ENCODE measurements around the gene STARD3NL. TPM values are rescaled to one million over a fixed set of nuclear protein-coding genes. Genes with fewer than 3 reads are reported as not detected.

The STARD3NL gene
- total and polyA plus RNA-seq, 2 of the 13 experiments (the other 11 are each of a cell fraction or from before 2014, with no cell fraction given) = 37.3 to 42.3 TPM

DNA sequence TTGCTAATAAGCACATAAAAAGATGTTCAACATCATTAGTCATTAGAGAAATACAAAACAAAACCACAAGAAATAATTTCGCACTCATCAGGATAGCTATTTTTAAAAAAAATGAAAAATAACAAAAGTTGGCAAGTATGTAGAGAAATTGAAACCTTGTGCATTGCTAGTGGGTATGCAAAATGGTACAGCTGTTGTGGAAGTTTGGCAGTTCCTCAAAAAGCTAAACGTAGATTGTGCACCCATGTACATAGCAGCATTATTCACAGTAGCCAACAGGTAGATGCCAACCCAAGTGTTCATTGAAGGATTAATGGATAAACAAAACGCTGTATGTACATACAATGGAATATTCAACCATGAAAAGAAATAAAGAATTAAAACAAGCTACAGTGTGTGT is 35.3 kb upstream of the STARD3NL start:
- BruUV-seq (replicated peaks) = no TSS peak
- in situ Hi-C loops (cut with HindIII; ENCODE audit: extremely low pct_ligation_motif_present, low pct_unique_long_range_greater_than_20kb) = no loop called here
- no peak for TF ChIP-seq TBL1XR1 (IDR thresholded peaks at IDR 0.05; ENCODE audit: borderline replicate concordance, low read length, partially characterized antibody)
- no peak for TF ChIP-seq MBD4 (IDR thresholded peaks at IDR 0.05; ENCODE audit: borderline replicate concordance, low read length)
- TF ChIP-seq PREB (CRISPR knock-in tag; IDR thresholded peaks at IDR 0.05) = no peak
- no peak for TF ChIP-seq ZNF598 (CRISPR knock-in tag; IDR thresholded peaks at IDR 0.05; ENCODE audit: borderline replicate concordance)
- no peak for TF ChIP-seq NFYB (CRISPR knock-in tag; IDR thresholded peaks at IDR 0.05)
- no peak for TF ChIP-seq PAX8 (CRISPR knock-in tag; IDR thresholded peaks at IDR 0.05; ENCODE audit: borderline replicate concordance)
- TF ChIP-seq HOXA3 (CRISPR knock-in tag; IDR thresholded peaks at IDR 0.05) = no peak

GRCh38 chr7:38147005-38147404 is 31.0 kb upstream of the STARD3NL start:
- H3K36me3 ChIP-seq (replicated peaks in 1 of 2; ENCODE audit: control insufficient read depth in 1 of 2, insufficient read depth in 2 of 2, low read length in 2 of 2) = no peaks in the 10 kb centered on the region
- no peak for TF ChIP-seq ZFP1 (CRISPR knock-in tag; IDR thresholded peaks at IDR 0.05)
- peak in 1 of 2 experiments; percentile 36; a peak in 1 of 4 replicates for TF ChIP-seq MAFK (conservative IDR thresholded peaks at IDR 0.05 in 1 of 2, IDR thresholded peaks at IDR 0.05 in 1 of 2; ENCODE audit: low read length in 2 of 2)
- no peak for FAIRE-seq
- no peaks in the 10 kb centered on the region for H3K27me3 ChIP-seq (ENCODE audit: control insufficient read depth in 1 of 2, insufficient read depth in 2 of 2, low read length in 2 of 2)
- ChIA-PET POLR2A (no interaction called here), CTCF (ENCODE audit: low intra/inter-chr PET ratio, low total read pairs) (no interaction called here)
- no peak overlapping the region for H2AFZ ChIP-seq (ENCODE audit: low read length)
- H3K4me3 ChIP-seq (replicated peaks in 1 of 3; ENCODE audit: insufficient read depth in 1 of 3, low read depth in 2 of 3, low read length in 3 of 3) = no peak overlapping the region
- H3K4me2 ChIP-seq (ENCODE audit: low read depth, low read length) = no peak overlapping the region
- no TSS peak for BruUV-seq (replicated peaks)
- no peaks in the 10 kb centered on the region for H4K20me1 ChIP-seq (ENCODE audit: insufficient read depth, low read length)
- no peaks in the 10 kb centered on the region for H3K4me1 ChIP-seq (ENCODE audit: insufficient read depth, low read length)
- in situ Hi-C loops (cut with HindIII; ENCODE audit: extremely low pct_ligation_motif_present, low pct_unique_long_range_greater_than_20kb) (no loop called here), intact Hi-C loops (cut with micrococcal nuclease; ENCODE audit: unreplicated experiment) (no loop called here)
- DNase-seq (ENCODE audit: low spot score) = peak; percentile 9
- H3K79me2 ChIP-seq (ENCODE audit: insufficient read depth, low read length) = no peaks in the 10 kb centered on the region
- no peaks in the 10 kb centered on the region for H3K9me3 ChIP-seq (ENCODE audit: low read length)
- H3K9ac ChIP-seq (ENCODE audit: insufficient read depth, low read depth, low read length) = no peak overlapping the region
- 0% methylated on average over 2 of the region's 2 CpGs for WGBS (ENCODE audit: low lambda C conversion rate)
- peak; percentile 25; the same call in 1 of the 3 replicates for ATAC-seq
- H3K27ac ChIP-seq (ENCODE audit: extremely low read length, insufficient read depth, low read length) = no peak overlapping the region

More for the DNA sequence above, 35.3 kb upstream of the STARD3NL start:
- intact Hi-C loops (cut with micrococcal nuclease; ENCODE audit: unreplicated experiment) = no loop called here
- Histone ChIP-seq H3K4me3 (replicated peaks in 1 of 3; ENCODE audit: insufficient read depth in 1 of 3, low read depth in 2 of 3, low read length in 3 of 3) (no peak overlapping the region), H2AFZ (ENCODE audit: low read length) (no peak overlapping the region), H3K4me2 (ENCODE audit: low read depth, low read length) (no peak overlapping the region), H3K4me1 (ENCODE audit: insufficient read depth, low read length) (no peaks in the 10 kb centered on the region), H3K36me3 (replicated peaks in 1 of 2; ENCODE audit: control insufficient read depth in 1 of 2, insufficient read depth in 2 of 2, low read length in 2 of 2) (no peaks in the 10 kb centered on the region), H4K20me1 (ENCODE audit: insufficient read depth, low read length) (no peaks in the 10 kb centered on the region), H3K9ac (ENCODE audit: insufficient read depth, low read depth, low read length) (no peak overlapping the region), H3K27me3 (ENCODE audit: control insufficient read depth in 1 of 2, insufficient read depth in 2 of 2, low read length in 2 of 2) (no peaks in the 10 kb centered on the region), H3K79me2 (ENCODE audit: insufficient read depth, low read length) (no peaks in the 10 kb centered on the region), H3K9me3 (ENCODE audit: low read length) (no peaks in the 10 kb centered on the region), H3K27ac (ENCODE audit: extremely low read length, insufficient read depth, low read length) (no peak overlapping the region)
- POLR2A ChIA-PET = no interaction called here
- no peak for FAIRE-seq
- WGBS (ENCODE audit: low lambda C conversion rate) = 12% methylated on average over 3 of the region's 3 CpGs
- DNase-seq (ENCODE audit: low spot score) = no peak
- CTCF ChIA-PET (ENCODE audit: low intra/inter-chr PET ratio, low total read pairs) = no interaction called here
- ATAC-seq = no peak
